ENCODE data around the gene ZNF283.

GRCh38 chr19:43847246-43847645, 20.1 kb downstream of the ZNF283 start:
- no peak for TF ChIP-seq CTCF (IDR thresholded peaks at IDR 0.05)
- TF ChIP-seq POLR2A (IDR thresholded peaks at IDR 0.05): no peak
- no peak for TF ChIP-seq EP300 (IDR thresholded peaks at IDR 0.05)
